ENCODE data around the gene GALNT15. TPM values are rescaled to one million over a fixed set of nuclear protein-coding genes. Genes with fewer than 3 reads are reported as not detected.

Gene GALNT15, protein sequence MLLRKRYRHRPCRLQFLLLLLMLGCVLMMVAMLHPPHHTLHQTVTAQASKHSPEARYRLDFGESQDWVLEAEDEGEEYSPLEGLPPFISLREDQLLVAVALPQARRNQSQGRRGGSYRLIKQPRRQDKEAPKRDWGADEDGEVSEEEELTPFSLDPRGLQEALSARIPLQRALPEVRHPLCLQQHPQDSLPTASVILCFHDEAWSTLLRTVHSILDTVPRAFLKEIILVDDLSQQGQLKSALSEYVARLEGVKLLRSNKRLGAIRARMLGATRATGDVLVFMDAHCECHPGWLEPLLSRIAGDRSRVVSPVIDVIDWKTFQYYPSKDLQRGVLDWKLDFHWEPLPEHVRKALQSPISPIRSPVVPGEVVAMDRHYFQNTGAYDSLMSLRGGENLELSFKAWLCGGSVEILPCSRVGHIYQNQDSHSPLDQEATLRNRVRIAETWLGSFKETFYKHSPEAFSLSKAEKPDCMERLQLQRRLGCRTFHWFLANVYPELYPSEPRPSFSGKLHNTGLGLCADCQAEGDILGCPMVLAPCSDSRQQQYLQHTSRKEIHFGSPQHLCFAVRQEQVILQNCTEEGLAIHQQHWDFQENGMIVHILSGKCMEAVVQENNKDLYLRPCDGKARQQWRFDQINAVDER
- 5.0 and 5.4 TPM in 2 replicates for polyA plus RNA-seq (2011; rRNA removed)
- 6.2 and 11.0 TPM in 2 replicates for polyA minus RNA-seq (2011; rRNA and poly(A)+ RNA removed)

DNA sequence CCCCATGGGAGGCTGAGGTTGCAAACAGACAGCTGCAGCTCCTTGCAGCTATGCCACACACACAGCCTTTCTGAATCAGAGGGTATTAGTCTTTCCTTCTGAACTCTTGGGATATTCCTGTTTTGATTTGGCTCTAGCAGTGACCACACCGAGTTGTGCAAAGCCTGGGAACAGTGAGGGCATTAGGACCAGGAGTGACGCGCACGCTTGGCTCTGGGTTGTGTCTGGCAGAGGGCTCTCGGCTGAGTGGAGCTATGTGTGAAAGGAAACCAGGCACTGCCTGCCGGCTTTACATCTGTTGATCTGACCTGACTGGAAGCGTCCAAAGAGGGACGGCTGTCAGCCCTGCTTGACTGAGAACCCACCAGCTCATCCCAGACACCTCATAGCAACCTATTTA is at the start of gene GALNT15:
TSS of gene GALNT15 (plus strand) at position 292 of the 400 bp plus-strand sequence. CDS start 472 bp downstream, outside the sequence.
- Histone ChIP-seq H3K36me3 (ENCODE audit: control insufficient read depth, insufficient read depth, low read length) (no peaks in the 10 kb centered on the region), H3K4me3 (ENCODE audit: low read depth, low read length) (peak within 1 kb of the TSS; percentile 9; the same call in 1 of the 2 replicates), H3K27me3 (ENCODE audit: control insufficient read depth, insufficient read depth, low read length) (no peaks in the 10 kb centered on the region)
- peak; percentile 80 for DNase-seq (ENCODE audit: low read depth)
- POLR2A ChIA-PET, result interaction anchor here (0.8 to 1.8 kb wide), 4 partner anchors 51 to 125 kb away, joined by 3 to 9 read pairs (median 4); no protein-coding TSS in a partner anchor
- CTCF ChIA-PET, result interaction anchor here (0.7 to 8.4 kb wide), 12 partner anchors 23 to 359 kb away, joined by 3 to 171 read pairs (median 4); no protein-coding TSS in a partner anchor
- TF ChIP-seq, protein P1, sequence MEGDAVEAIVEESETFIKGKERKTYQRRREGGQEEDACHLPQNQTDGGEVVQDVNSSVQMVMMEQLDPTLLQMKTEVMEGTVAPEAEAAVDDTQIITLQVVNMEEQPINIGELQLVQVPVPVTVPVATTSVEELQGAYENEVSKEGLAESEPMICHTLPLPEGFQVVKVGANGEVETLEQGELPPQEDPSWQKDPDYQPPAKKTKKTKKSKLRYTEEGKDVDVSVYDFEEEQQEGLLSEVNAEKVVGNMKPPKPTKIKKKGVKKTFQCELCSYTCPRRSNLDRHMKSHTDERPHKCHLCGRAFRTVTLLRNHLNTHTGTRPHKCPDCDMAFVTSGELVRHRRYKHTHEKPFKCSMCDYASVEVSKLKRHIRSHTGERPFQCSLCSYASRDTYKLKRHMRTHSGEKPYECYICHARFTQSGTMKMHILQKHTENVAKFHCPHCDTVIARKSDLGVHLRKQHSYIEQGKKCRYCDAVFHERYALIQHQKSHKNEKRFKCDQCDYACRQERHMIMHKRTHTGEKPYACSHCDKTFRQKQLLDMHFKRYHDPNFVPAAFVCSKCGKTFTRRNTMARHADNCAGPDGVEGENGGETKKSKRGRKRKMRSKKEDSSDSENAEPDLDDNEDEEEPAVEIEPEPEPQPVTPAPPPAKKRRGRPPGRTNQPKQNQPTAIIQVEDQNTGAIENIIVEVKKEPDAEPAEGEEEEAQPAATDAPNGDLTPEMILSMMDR (IDR thresholded peaks at IDR 0.05; ENCODE audit: insufficient read depth, low read depth, low read length), result no peak

- H3K27me3 ChIP-seq (ENCODE audit: control insufficient read depth, insufficient read depth, low read length), result no peaks in the 10 kb centered on the region
- no peak overlapping the region for H3K4me3 ChIP-seq (ENCODE audit: low read depth, low read length)
- POLR2A ChIA-PET, result no interaction called here
- DNase-seq (ENCODE audit: low read depth), result no peak
- CTCF ChIA-PET, result interaction anchor here (1.7 kb wide), 1 partner anchor 24 kb away, joined by 4 read pairs; no protein-coding TSS in a partner anchor
- TF ChIP-seq, protein P1 (IDR thresholded peaks at IDR 0.05; ENCODE audit: insufficient read depth, low read depth, low read length), result no peak
- H3K36me3 ChIP-seq (ENCODE audit: control insufficient read depth, insufficient read depth, low read length), result no peaks in the 10 kb centered on the region
Measured at GRCh38 chr3:16126634-16127033, 47.8 kb upstream of the GALNT15 start.

- H3K36me3 ChIP-seq (ENCODE audit: control insufficient read depth, insufficient read depth, low read length), result no peaks in the 10 kb centered on the region
- ChIA-PET POLR2A (no interaction called here), CTCF (interaction anchor here (1.7 kb wide), 1 partner anchor 24 kb away, joined by 4 read pairs; no protein-coding TSS in a partner anchor)
- no peak overlapping the region for H3K4me3 ChIP-seq (ENCODE audit: low read depth, low read length)
- H3K27me3 ChIP-seq (ENCODE audit: control insufficient read depth, insufficient read depth, low read length), result no peaks in the 10 kb centered on the region
- TF ChIP-seq, protein P1 (IDR thresholded peaks at IDR 0.05; ENCODE audit: insufficient read depth, low read depth, low read length), result no peak
- no peak for DNase-seq (ENCODE audit: low read depth)
Measured at GRCh38 chr3:16127249-16127648, 47.2 kb upstream of the GALNT15 start.

- POLR2A ChIA-PET, result interaction anchor here (0.6 to 1.0 kb wide), 2 partner anchors 10 to 333 kb away, joined by 4 read pairs; no protein-coding TSS in a partner anchor
- Histone ChIP-seq H3K27me3 (ENCODE audit: control insufficient read depth, insufficient read depth, low read length) (no peaks in the 10 kb centered on the region), H3K4me3 (ENCODE audit: low read depth, low read length) (no peak overlapping the region), H3K36me3 (ENCODE audit: control insufficient read depth, insufficient read depth, low read length) (no peaks in the 10 kb centered on the region)
- TF ChIP-seq, protein P1 (IDR thresholded peaks at IDR 0.05; ENCODE audit: insufficient read depth, low read depth, low read length), result 0 out of 2 replicates have a peak, but pooled peaks have one; percentile 5
- DNase-seq (ENCODE audit: low read depth), result peak; percentile 75
- CTCF ChIA-PET, result interaction anchor here (0.7 to 1.7 kb wide), 7 partner anchors 11 to 117 kb away, joined by 3 to 8 read pairs (median 3); no protein-coding TSS in a partner anchor
Measured at GRCh38 chr3:16130066-16130465, 44.4 kb upstream of the GALNT15 start.

DNA sequence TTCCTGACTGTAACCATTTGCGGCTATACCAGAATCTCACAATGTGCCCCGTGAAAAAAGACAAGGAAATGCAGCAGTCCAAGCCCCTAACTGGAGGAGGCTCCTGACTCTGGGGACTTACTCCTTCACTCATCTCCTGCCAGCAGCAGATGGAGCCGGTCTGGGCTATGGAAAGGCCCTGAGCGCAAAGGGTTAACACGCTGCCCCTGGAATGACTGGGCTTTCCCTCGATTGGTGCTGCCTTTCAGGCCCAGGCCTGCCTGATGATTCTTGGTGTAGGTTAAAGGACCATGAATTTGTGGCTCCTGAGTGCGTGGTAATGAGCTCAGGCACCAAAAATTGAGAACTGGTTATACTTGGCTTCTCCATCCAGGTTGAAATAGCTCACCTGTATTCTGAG is 42.3 kb upstream of the GALNT15 start:
- H3K27me3 ChIP-seq (ENCODE audit: control insufficient read depth, insufficient read depth, low read length), result no peaks in the 10 kb centered on the region
- no peaks in the 10 kb centered on the region for H3K36me3 ChIP-seq (ENCODE audit: control insufficient read depth, insufficient read depth, low read length)
- ChIA-PET POLR2A (no interaction called here), CTCF (no interaction called here)
- TF ChIP-seq, protein P1 (IDR thresholded peaks at IDR 0.05; ENCODE audit: insufficient read depth, low read depth, low read length), result no peak
- no peak for DNase-seq (ENCODE audit: low read depth)
- no peak overlapping the region for H3K4me3 ChIP-seq (ENCODE audit: low read depth, low read length)

All from BJ (cell line).